GM18508 (cell line): ENCODE measurements around the gene SH3PXD2A.
A peak's percentile ranks its signal among the peaks of the same experiment; 100 is the strongest.

Experiments
- ATAC-seq: cut with Tn5 transposase; IDR thresholded peaks from one replicate; pipeline ENCODE4 v1.9.1; 2021; ENCODE audit warnings: moderate number of reproducible peaks; ENCODE audit not compliant: insufficient read depth, unreplicated experiment

Gene SH3PXD2A

DNA sequence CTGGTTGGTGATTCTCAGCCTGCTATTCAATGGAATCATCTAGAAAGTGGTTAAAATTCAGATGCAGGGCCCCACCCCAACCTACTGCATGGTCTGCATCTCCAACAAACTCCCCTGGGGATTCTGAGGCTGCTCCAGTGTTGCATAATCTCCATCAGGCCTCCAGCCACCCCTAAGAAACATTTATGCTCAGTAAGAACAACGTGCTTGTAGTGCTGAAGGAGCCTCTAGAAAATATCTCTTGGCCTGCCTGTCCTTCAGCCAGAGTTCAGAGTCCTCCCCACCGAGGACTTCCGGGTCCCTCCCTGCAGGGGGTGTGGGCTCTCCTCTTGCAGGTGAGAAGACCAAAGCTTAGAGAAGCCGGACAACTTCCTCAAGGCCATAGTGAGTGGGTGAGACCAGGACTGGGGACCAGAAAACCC lies 159.8 kb downstream of the SH3PXD2A start:
- ATAC-seq = no peak

DNA sequence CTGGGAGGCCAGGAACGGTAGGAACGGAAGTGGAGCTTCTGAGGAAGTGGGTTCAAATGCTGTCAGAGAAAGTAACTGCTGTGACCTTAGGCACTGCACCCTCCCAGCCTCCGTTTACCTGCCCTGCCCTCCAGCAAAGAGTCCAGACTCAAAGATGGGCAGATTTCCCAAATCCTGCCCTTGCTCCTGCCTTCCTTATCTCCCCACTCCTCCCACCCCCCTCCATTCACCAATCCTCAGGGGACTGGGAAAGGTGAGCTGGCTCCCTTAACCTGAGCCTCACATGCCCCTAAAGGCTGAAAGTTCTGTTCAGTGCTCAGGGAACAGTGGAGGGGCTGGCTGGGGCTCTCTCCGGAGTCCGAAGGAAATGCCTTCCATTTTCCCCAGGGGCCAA lies 161.6 kb downstream of the SH3PXD2A start:
- no peak for ATAC-seq

DNA sequence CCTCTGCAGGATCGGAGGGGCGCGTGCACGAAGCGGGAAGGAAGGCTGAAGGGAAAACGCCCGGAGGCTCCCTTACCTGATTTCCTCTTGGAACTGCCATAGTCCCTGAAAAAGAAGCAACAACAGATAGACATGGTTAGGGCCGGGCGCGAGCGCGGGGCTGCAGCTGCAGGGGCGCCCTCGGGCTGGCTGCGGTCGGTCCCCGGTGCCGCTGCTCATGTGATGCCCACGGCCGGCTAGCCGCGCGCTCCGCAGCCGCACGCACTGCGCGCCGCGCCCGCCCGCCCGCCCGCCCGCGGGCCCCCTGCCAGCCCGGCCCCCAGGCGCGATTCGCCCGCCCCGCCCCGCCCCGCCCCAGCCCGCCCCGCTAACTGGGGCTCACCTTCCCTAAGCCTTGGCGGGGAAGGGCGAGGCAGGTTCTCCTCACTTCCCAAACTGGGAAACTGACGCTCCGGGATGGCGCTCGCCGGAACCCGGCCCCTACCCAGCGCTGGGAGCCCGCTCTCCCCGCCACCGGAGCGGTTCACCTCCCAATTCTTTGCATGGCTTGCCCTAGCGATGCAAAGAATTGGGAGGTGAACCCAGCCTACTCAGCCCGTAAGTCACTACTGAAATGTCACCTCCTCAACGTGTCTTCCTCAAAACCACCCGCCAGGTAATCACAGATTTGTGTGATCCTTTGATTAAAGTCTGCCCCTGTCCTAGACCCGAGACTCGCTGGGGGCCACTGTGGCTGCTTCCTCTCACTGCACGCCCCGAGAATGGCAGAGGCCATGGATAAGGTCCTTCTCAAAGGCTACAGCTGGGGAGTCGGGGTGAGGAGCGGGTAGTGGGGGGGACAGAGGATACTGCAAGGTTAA lies 162.2 kb downstream of the SH3PXD2A start:
- no peak for ATAC-seq

DNA sequence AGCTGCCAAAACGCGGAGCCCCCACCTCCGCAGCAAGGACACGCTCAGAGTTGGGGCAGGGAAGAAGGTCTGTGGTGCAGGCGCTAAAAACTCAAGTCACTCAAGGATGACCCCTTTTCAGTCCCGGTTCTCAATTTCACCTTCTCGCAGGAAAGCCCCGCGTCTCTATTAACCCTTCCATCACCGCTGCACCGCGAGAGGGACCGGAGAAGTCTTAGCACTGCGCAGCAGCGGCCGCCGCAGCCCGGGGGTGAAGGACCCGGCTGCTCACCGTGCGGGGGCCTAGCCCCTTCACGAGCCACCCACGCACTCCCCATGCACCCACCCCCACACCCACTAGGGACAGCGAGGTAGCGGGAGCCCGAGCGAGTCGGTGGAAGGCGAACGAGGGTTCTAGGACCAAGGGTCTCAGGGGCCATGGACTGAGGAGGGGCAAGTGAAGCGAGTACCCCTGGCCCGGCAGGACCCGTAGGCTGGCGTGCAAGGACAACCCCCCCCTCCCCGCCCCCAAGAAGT lies 162.9 kb downstream of the SH3PXD2A start:
- peak; percentile 53 for ATAC-seq

DNA sequence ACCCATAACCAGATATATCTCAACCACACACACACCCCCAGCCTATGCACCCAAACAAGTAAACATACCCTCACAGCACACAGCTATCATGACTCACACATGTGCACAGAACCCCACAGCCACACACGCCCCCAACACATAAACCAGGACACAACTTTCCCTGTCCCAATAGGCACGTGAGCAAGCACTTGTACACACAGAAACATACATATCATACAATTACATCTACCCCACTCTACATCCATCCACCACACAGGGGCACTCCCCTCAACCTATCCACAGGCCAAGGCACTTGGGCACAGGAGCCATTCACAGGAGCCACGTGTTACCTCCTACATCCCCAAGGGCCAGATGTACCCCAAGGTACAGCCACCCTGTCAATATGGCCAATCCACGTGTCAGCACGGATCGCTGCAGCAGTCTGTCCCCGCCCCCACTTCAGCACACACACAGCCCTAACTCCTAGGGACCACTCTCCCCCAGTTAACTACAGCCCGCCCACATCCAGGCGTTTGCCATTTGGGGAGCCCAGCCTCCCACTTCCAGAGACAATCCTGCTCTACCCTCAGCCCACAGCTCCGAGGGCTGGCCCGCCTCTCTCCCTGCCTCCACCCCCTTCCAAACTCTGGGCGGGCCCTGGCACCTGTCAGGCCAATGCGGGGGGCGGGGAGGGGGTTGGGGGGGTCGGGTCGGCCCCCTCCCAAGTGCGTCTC lies 163.5 kb downstream of the SH3PXD2A start:
- ATAC-seq = peak; percentile 10

DNA sequence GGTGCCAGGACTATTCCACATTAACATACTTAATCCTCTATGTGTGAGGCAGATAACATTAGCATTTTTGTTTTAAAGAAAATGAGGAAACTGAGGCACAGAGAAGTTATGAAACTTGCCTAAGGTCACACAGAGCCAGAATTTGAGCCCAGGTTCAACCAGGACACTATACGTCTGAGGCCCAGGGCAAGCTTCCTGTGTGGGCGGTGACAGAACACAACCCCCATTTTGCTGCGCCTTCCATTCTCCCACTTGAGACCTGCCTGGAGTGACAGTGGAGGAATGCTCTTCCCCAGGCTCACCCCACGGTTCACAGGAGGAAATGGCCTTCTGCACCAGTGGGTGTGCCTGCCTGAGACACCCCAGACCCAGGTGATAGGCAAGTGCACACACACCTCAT lies 164.1 kb downstream of the SH3PXD2A start:
- ATAC-seq = no peak

DNA sequence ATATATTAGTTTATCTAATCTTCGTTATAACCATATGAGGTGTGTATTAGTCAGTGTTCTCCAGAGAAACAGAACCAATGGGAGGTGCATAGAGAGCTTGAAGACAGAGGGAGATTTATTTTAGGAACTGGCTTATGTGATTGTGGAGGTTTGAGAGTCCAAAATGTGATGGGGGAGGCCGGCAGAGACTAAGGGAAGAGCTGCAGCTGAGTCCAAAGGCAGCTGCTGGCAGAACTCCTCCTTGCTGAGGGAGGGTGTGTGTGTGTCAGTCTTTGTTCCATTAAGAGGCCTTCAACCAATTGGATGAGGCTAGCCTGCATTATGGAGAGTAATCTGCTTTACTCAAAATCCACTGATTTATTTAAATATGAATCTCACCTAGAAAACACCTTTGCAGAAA lies 165.1 kb downstream of the SH3PXD2A start:
- ATAC-seq = no peak

DNA sequence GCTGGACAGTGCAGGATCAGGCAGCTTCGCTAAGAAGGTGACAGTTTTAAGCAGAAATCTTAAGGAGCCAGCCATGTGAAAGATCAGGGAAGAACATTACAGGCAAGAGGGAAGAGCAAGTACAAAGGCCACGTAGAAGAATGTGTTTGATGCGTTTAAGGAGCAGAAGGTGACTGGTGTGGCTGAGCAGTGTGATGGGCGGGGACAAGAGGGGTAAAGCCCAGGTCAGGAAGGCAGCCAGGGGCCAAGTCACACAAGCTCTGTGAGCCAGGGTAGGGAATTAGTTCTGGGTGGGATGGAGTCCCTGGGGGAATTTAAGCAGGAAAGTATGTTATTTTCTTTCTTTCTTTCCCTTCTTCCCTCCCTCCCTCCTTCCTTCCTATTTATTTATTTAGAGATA lies 166.9 kb downstream of the SH3PXD2A start:
- no peak for ATAC-seq

DNA sequence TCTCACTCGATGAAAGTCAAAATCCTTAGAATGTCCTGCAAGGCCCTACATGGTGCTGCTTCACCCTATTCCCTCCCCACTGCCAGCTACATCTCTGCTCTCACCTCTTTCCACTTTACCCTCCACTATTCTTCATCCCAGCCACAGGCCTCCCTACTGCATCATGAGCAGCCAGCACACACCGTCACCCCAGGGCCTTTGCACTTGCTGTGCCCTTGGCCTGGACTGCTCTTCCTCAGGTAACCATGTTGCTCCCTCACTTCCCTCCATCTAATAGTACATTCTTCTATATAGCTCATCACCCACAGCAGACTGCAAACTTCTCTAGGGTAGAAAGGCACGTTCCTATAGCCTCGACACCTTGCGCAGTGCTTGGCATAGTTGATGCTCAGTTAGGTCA lies 167.7 kb downstream of the SH3PXD2A start:
- no peak for ATAC-seq

DNA sequence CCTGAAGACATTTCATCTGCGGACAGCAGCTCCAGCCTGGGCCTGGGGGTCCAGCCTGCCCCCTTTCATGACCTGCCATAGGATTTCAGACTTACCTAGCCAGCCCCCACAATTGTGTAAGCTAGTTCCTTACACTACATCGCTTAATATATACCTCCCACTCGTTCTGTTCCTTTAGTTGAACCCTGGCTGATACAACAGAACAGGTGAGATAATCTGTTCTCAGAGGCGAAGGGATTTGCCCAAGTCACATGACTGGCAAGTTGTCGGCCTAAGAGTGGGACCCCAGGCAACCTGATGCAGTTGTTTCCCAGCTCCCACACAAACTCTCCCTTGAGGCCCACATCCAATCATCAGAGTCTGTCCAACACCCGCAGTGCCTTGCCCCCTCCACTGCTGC lies 168.2 kb downstream of the SH3PXD2A start:
- ATAC-seq = no peak

DNA sequence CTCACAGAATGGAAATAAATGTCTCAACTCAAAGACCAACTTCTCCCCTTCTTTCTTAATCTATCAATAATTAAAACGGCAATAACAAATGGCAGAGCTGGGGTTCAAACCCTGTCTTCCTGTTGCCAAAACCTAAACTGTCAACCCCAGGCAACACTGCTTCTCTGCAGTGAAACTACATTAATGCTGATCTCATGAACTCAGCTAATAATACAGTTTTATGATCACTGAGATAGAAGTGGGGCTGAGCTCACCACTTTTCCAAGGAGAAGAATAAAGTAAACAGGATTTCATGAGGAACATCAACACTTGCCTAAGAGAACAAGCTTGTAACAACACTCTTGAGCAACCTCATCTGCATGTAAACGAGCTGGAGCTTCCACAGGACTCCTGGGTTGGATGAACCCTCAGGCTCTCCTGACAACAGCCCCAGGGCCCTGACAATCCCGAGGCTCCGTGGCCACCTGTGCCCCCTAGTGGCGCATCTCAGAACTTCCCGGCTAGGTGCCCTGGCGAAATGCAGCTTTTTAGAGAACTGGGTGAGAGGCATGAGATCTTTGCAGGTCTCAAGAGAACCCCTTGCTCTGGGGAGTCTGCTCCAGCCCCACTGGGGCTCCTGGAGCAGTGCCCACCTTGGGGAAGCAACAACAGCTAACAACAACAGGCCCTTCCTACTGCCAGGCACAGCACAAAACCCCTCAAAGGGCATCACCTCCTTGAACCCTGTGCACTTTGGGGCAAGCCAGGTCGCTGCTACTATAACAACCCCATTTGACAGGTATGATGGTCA lies 169.3 kb downstream of the SH3PXD2A start:
- ATAC-seq = no peak

DNA sequence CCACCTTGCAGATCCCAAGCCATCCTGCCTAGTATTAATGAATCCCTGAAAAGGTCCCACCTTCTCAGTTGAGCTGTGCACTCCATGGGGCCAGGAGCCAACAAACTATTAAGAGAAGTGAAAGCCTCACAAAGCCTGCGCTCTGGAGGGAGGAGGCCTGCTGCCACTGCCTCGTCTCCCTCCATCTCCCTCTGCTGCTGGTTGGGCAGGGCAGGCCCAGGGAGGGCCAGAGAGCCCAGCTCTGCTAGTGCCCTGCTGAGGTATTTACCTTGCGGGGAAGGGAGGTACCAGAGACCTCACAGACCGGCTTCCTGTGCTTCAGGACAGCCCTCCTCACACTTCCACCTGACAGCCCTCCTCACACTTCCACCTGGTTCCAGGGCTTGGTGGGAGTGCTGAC lies 171.5 kb downstream of the SH3PXD2A start:
- ATAC-seq = no peak

DNA sequence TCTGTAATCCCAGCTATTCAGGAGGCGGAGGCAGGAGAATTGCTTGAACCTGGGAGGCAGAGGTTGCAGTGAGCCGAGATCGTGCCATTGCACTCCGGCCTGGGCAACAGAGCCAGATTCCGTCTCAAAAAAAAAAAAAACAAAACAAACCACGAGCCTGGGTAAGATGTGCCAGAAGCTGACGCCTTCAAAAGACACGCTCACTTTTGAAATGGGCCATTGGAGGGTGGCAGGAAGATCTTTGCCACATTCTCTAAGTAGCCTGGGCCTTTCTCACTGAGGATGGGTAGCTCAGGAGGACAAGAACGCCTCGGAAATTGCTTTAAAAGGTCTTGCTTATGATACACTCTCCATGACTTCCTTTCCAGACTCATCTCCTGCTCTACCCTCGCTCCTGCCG lies 172.7 kb downstream of the SH3PXD2A start:
- ATAC-seq = no peak

DNA sequence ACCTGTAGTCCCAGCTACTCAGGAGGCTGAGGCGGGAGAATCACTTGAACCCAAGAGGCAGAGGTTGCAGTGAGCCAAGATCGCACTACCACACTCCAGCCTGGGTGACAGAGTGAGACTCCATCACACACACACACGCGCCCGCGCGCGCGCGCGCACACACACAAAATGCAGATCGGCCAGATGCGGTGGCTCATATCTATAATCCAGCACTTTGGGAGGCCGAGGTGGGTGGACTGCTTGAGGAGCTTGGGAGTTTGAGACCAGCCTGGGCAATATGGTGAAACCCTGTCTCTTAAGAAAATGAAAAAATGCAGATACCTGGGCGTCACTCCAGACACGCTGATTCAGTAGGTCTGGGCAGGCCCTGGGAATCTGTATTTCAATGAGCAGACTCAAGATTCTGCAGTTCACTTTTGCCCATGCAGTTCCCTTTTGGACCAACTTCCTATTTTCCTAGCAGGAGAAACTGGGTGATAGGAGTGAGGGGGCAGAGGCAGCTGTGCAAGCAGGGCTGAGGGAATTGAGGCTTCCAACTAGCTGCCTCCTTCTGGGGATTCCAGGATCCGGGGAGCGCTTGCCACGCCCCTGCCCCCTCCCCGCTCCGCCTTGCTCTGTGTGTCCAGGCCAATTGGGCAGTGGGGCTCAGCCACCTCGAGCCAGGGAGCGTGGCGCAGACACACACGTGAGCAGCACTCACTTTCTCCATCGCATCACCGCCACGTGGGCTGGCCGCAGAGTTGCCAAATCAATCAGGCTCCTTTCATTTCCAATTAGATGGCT lies 173.6 kb downstream of the SH3PXD2A start:
- ATAC-seq = no peak

DNA sequence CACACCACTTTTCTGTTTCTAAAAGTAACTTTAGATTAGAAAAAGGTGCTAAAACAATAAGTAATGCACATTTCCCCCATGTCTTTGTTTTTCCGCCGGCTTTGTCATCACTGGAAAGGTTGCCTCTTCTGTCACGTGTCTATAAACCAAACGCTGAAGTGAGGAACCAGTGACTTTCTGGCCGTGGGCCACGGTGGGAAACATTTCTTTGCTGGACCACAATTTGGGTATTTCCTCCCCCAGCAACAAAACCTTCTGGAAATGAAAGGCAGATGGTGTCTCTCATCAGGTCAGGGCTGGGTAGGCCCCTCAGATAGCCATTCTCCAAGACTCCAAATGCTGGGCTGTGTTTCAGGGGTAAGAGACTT lies 174.5 kb downstream of the SH3PXD2A start:
- ATAC-seq = no peak

DNA sequence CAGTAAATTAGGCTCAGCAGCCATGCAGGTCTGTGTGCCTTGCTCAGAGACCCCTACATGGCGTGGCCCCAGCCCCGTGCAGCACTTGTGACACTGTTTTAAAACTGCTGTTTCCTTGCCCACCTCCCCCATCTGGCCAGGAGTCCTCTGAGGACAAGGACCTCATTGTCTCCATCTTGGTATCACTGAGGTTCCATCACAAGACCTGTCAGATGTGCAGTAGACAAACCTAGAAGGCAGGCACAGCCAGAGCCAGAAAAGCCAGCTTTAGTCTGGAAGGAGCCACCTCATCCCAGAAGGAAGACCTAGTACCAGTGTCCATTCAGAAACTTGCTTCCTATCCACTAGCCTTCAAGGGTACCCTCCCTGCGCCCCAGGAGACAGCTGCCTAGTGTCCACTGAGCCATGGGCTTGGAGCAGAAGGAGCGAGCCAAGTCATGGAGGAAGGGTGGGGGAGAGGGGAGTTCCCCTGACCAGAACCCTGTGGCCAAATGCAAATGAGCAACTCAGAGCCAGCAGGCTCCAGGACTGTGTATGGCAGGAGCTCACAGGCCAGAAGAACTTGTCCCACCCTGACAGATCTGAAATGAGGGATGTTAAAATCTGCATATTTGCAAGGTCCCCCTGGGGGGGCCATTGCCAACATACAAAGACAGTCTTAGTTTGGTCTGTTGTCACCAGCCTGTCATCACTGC lies 176.1 kb downstream of the SH3PXD2A start:
- peak; percentile 64 for ATAC-seq

DNA sequence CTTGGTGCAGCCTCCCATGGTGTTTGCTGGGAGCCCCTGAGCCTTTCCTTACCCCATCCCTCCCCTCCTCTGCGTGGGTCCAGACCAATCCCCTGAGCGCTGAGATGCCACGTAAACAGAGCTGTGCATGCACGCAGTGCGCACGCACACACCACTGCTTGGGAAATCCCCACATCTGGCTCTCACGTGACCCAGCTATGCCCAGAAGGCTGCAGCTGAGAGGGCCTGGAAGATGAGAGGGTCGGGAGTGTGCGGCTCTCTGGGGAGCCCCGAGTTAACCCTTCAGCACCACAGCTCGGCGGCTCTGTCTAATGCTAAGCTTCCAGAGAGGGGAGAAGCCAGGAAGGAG lies 177.2 kb downstream of the SH3PXD2A start:
- ATAC-seq = peak; percentile 88

DNA sequence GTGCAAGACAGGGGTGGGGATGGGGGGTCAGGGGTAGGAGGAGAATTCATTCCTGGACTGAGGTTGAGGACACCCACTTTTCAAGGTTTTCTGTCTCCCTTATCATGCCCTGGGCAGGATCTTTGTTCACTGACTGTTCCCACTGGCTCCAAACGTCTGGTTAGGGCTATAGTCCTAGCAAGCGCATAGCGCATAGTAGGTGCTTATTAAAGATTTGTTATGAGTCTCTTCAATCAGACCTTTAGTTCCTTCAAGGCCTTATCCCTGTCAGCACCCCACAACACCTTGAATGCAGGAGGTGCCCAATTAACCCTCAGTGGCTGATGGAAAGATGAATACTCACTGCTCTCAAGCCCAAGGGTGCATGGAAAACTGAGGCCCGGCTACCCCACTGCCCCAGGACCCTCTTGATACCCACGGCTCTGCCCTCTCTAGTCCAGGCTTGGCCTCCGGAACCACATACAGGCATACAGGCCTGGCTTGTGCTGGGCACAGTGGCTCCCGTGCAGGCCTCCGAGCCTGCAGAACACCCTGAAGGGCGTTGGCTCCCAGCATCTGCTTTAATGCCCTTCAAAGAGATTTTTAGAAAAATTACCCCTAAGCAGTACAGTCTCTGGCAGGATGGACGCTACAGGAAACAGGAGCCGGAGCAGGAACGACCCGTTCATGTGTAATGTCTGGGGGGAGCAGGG lies 177.7 kb downstream of the SH3PXD2A start:
- no peak for ATAC-seq

DNA sequence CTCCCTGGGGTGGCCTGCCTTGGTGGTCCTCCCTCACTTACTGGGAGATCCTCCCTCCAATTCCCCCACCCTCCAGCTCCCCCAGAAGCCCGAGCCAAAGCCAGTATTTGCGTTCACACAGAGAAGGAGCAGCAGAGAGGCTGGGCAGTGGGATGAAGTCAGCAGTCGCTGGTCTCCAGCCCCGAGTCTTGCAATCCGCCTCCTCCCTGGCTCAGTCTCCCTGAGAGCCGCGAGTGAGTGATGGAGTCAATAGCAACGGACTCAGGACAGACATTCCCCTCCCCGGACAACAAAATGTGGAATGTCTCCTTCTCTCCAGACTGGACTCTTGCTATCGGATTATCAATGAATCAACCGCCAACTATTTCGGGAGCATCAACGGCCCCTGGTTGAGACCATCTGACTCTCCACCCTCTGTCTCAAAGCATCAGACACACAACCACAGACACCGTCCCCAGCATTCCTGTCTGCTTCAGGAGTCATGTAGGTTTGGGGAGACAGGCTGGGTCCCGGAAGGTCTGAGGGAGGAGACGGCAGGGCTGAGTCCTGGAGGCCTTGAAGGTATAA lies 178.4 kb downstream of the SH3PXD2A start:
- no peak for ATAC-seq
